Karpas-422 (cell line): ENCODE measurements around the gene TFEB. TPM values are rescaled to one million over a fixed set of nuclear protein-coding genes. Genes with fewer than 3 reads are reported as not detected.
A peak's percentile ranks its signal among the peaks of the same experiment; 100 is the strongest.
"Not testable (repeated sequence)": the region's sequence is repeated elsewhere in the genome, so short reads cannot be mapped to it uniquely, and the experiment has no call there.

Experiments used
- DNase-seq: peaks from one replicate; pipeline ENCODE4 v3.0.0-alpha.2; 2015
- H2AFZ ChIP-seq: fragments of 200-600 bp; sonication (generic); 2 replicates; pipeline ENCODE4 v1.6.1; 2014; ENCODE audit warnings: antibody characterized with exemption, low read length, mixed read lengths
- H3K27ac ChIP-seq: fragments of 200-600 bp; sonication (generic); 2 replicates; pipeline ENCODE4 v1.5.1; 2014; ENCODE audit warnings: mild to moderate bottlenecking, low read length, moderate library complexity
- H3K27me3 ChIP-seq: fragments of 200-600 bp; sonication (generic); 2 replicates; pipeline ENCODE4 v1.6.1; 2014; ENCODE audit warnings: low read length, mixed read lengths
- H3K36me3 ChIP-seq: fragments of 200-600 bp; sonication (generic); 2 replicates; pipeline ENCODE4 v1.6.1; 2014; ENCODE audit warnings: low read length, mixed read lengths; ENCODE audit not compliant: insufficient read depth
- H3K4me1 ChIP-seq: fragments of 200-600 bp; sonication (generic); 2 replicates; pipeline ENCODE4 v1.6.1; 2014; ENCODE audit warnings: mild to moderate bottlenecking, low read length, mixed read lengths
- H3K4me2 ChIP-seq: fragments of 200-600 bp; sonication (generic); 2 replicates; pipeline ENCODE4 v1.6.1; 2014; ENCODE audit warnings: low read length, low read depth, mild to moderate bottlenecking; ENCODE audit not compliant: poor library complexity, severe bottlenecking
- H3K4me3 ChIP-seq: fragments of 200-600 bp; sonication (generic); 2 replicates; pipeline ENCODE4 v1.5.1; 2014; ENCODE audit warnings: mild to moderate bottlenecking, antibody characterized with exemption, low read length, mixed read lengths
- H3K79me2 ChIP-seq: fragments of 200-600 bp; sonication (generic); 2 replicates; pipeline ENCODE4 v1.6.1; 2014; ENCODE audit warnings: mild to moderate bottlenecking, low read length, mixed read lengths
- H3K9ac ChIP-seq: fragments of 200-600 bp; sonication (generic); 2 replicates; pipeline ENCODE4 v1.6.0; 2014; ENCODE audit warnings: low read length
- H3K9me2 ChIP-seq: fragments of 200-600 bp; sonication (generic), shearing (Covaris generic); replicated peaks from 2 replicates; pipeline ENCODE4 v1.6.0; 2014; ENCODE audit warnings: mild to moderate bottlenecking, low read length, moderate library complexity; ENCODE audit not compliant: insufficient read depth
- H3K9me3 ChIP-seq: fragments of 300-700, 200-600 bp; sonication (generic); 2 replicates; pipeline ENCODE4 v1.6.1; 2014; ENCODE audit warnings: low read length, mixed read lengths
- H4K20me1 ChIP-seq: fragments of 200-600 bp; sonication (generic); 2 replicates; pipeline ENCODE4 v1.6.1; 2014; ENCODE audit warnings: mild to moderate bottlenecking, antibody characterized with exemption, low read length, low read depth; ENCODE audit not compliant: insufficient read depth
- total RNA-seq: library from RNA; depleted of rRNA; stranded (reverse); fragments of >200 nt; shearing (Covaris generic); gene quantifications from 2 replicates; pipeline ENCODE4 v1.2.3, GENCODE V29; 2014; ENCODE audit warnings: low replicate concordance

TFEB gene
- total RNA-seq, 1 experiment from 2014 or later: 72.3 TPM

GRCh38 chr6:41768545-41769308 is 33.3 kb upstream of the TFEB start:
- Histone ChIP-seq H4K20me1 (no peaks in the 10 kb centered on the region), H3K9me2 (no peaks in the 10 kb centered on the region), H3K4me3 (no peak overlapping the region), H2AFZ (no peak overlapping the region), H3K9ac (no peak overlapping the region), H3K9me3 (no peaks in the 10 kb centered on the region), H3K27me3 (no peaks in the 10 kb centered on the region), H3K4me2 (no peak overlapping the region), H3K36me3 (no peaks in the 10 kb centered on the region), H3K79me2 (no peaks in the 10 kb centered on the region), H3K27ac (no peak overlapping the region), H3K4me1 (peaks cover 23% of the 10 kb centered on the region)
- DNase-seq: no peak

- no peaks in the 10 kb centered on the region for H3K27me3 ChIP-seq
- H3K9me3 ChIP-seq: no peaks in the 10 kb centered on the region
- no peaks in the 10 kb centered on the region for H4K20me1 ChIP-seq
- peak overlapping the region; percentile 33 for H3K4me2 ChIP-seq
- no peaks in the 10 kb centered on the region for H3K36me3 ChIP-seq
- no peaks in the 10 kb centered on the region for H3K79me2 ChIP-seq
- H3K9ac ChIP-seq: peak overlapping the region; percentile 38
- H3K4me1 ChIP-seq: peaks cover 27% of the 10 kb centered on the region
- H3K27ac ChIP-seq: peak overlapping the region; percentile 37; the same call in 1 of the 2 replicates
- no peak overlapping the region for H3K4me3 ChIP-seq
- DNase-seq: peak; percentile 58
- H3K9me2 ChIP-seq: no peaks in the 10 kb centered on the region
- peak overlapping the region; percentile 49; the same call in 1 of the 2 replicates for H2AFZ ChIP-seq
Observed at GRCh38 chr6:41767112-41767833, 31.9 kb upstream of the TFEB start.

GRCh38 chr6:41766043-41766664 is 30.7 kb upstream of the TFEB start:
- H3K4me2 ChIP-seq: peak overlapping the region; percentile 33
- DNase-seq, H2AFZ ChIP-seq, H4K20me1 ChIP-seq, H3K9me2 ChIP-seq, H3K9me3 ChIP-seq, H3K4me3 ChIP-seq, H3K36me3 ChIP-seq, H3K79me2 ChIP-seq, H3K27me3 ChIP-seq: not testable (repeated sequence)
- peaks cover 27% of the 10 kb centered on the region for H3K4me1 ChIP-seq
- peak overlapping the region; percentile 37; the same call in 1 of the 2 replicates for H3K27ac ChIP-seq
- H3K9ac ChIP-seq: peak overlapping the region; percentile 38; the same call in 1 of the 2 replicates

GRCh38 chr6:41763470-41763869 is 28.1 kb upstream of the TFEB start:
- Histone ChIP-seq H3K79me2 (no peaks in the 10 kb centered on the region), H3K36me3 (no peaks in the 10 kb centered on the region), H3K27me3 (no peaks in the 10 kb centered on the region), H3K9me2 (no peaks in the 10 kb centered on the region), H3K4me3 (no peak overlapping the region), H3K4me1 (peaks cover 35% of the 10 kb centered on the region), H3K9me3 (no peaks in the 10 kb centered on the region), H2AFZ (no peak overlapping the region), H4K20me1 (no peaks in the 10 kb centered on the region), H3K9ac (no peak overlapping the region), H3K4me2 (no peak overlapping the region), H3K27ac (no peak overlapping the region)
- no peak for DNase-seq

GRCh38 chr6:41759905-41760579 is 24.6 kb upstream of the TFEB start:
- Histone ChIP-seq H3K79me2 (no peaks in the 10 kb centered on the region), H3K4me1 (peaks cover 21% of the 10 kb centered on the region), H3K4me2 (no peak overlapping the region), H3K9me2 (no peaks in the 10 kb centered on the region), H3K27me3 (no peaks in the 10 kb centered on the region), H2AFZ (no peak overlapping the region), H3K4me3 (no peak overlapping the region), H3K9me3 (no peaks in the 10 kb centered on the region), H3K36me3 (no peaks in the 10 kb centered on the region), H4K20me1 (no peaks in the 10 kb centered on the region), H3K27ac (no peak overlapping the region), H3K9ac (no peak overlapping the region)
- DNase-seq: no peak

GRCh38 chr6:41759106-41759904 is 23.9 kb upstream of the TFEB start:
- Histone ChIP-seq H3K27me3 (no peaks in the 10 kb centered on the region), H3K36me3 (no peaks in the 10 kb centered on the region)

GRCh38 chr6:41758641-41759035 is 23.2 kb upstream of the TFEB start:
- H4K20me1 ChIP-seq: no peaks in the 10 kb centered on the region
- no peaks in the 10 kb centered on the region for H3K27me3 ChIP-seq
- H3K4me1 ChIP-seq: peaks cover 11% of the 10 kb centered on the region
- H3K9me3 ChIP-seq: no peaks in the 10 kb centered on the region
- H3K36me3 ChIP-seq: no peaks in the 10 kb centered on the region
- no peak for DNase-seq
- H3K27ac ChIP-seq: no peak overlapping the region
- no peak overlapping the region for H3K4me2 ChIP-seq
- no peak overlapping the region for H2AFZ ChIP-seq
- no peak overlapping the region for H3K4me3 ChIP-seq
- H3K9ac ChIP-seq: no peak overlapping the region
- H3K79me2 ChIP-seq: no peaks in the 10 kb centered on the region
- H3K9me2 ChIP-seq: no peaks in the 10 kb centered on the region

More at GRCh38 chr6:41759106-41759904, 23.9 kb upstream of the TFEB start:
- Histone ChIP-seq H3K79me2 (no peaks in the 10 kb centered on the region), H3K9ac (no peak overlapping the region), H4K20me1 (no peaks in the 10 kb centered on the region), H3K4me1 (peaks cover 18% of the 10 kb centered on the region), H2AFZ (no peak overlapping the region), H3K9me3 (no peaks in the 10 kb centered on the region), H3K27ac (no peak overlapping the region), H3K9me2 (no peaks in the 10 kb centered on the region), H3K4me3 (no peak overlapping the region), H3K4me2 (no peak overlapping the region)
- no peak for DNase-seq
